ENCODE data around the gene CRYGN.
A peak's percentile ranks its signal among the peaks of the same experiment; 100 is the strongest.

Gene CRYGN, protein sequence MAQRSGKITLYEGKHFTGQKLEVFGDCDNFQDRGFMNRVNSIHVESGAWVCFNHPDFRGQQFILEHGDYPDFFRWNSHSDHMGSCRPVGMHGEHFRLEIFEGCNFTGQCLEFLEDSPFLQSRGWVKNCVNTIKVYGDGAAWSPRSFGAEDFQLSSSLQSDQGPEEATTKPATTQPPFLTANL

DNA sequence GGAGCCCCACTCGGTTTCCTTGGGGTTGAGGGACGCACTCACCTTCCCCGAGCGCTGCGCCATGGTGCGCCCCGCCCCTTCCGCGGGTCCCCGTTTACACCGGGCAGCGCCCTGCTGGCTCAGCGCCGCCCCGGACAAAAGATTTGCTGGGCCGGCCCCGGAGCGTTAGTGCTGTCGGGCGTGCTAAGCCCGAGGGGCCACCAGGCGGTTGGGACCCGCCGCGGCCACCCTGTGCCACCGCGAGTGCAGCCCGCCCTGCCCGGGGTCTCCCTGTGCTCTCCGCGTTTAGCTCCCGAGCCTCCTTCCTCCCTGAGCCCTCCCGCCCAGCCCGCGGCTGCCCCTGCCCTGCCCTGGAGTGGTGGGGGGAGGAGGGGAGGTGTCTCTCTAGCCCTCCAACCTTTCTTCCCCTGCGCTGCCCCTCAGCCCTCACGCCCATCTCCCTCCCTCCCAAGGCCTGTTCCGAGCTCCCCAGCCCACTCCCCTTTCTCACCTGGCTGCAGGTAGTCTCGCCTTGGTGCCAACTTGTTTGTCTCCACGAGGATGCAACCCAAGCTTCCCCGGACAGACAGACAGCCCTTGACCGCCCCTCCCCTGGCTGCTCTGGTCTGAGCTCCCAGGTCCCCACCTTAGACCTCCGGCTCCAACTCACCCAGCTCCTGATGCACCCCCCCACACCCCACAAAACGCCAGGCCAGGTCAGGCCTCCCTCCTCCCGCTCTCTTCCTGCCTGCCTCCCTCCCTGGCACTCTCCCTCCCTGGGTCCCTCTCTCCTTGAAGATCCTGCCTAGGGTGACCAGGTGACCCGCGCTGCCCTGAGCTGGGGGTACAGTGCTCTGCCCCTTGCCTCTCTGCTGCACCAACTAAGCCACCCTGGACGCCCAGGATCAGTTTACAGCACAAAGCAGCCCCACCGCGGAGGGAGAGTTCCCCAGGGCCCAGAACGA lies at the start of gene CRYGN:
Gene CRYGN (minus strand): TSS at position 287 of the 944 bp plus-strand sequence. CDS start 224 bp downstream, at position 63.
- no peak for ATAC-seq
- Mint-ChIP-seq H3K27ac (peak within 1 kb of the TSS; percentile 17), H3K4me3 (peak within 1 kb of the TSS; percentile 39), H3K4me1 (peaks cover 19% of the 10 kb centered on the region), H3K27me3 (peaks cover 62% of the 10 kb centered on the region), H3K36me3 (no peaks in the 10 kb centered on the region), H3K9me3 (no peaks in the 10 kb centered on the region)

DNA sequence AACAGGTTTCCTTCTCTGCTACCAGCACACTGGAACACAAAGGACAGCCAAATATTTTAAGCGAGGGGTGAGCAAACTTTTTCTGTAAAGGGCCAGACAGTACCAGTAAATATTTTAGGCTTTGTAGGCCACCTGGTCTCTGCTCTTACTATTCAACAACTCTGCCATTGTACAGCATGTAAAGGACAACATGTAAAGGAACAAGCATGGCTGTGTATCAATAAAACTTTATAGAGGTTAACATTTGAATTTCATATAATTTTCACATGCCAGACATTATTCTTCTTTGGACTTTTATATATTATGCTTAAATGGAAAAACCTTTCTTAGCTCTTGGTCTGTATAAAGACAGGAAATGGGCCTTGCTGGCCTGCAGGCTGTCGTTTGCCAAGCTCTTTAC lies 49.6 kb upstream of the CRYGN start:
- ATAC-seq = no peak
- Mint-ChIP-seq H3K4me3 (no peak overlapping the region), H3K36me3 (peaks cover 52% of the 10 kb centered on the region), H3K27me3 (no peaks in the 10 kb centered on the region), H3K4me1 (peaks cover 42% of the 10 kb centered on the region), H3K9me3 (no peaks in the 10 kb centered on the region), H3K27ac (no peak overlapping the region)

DNA sequence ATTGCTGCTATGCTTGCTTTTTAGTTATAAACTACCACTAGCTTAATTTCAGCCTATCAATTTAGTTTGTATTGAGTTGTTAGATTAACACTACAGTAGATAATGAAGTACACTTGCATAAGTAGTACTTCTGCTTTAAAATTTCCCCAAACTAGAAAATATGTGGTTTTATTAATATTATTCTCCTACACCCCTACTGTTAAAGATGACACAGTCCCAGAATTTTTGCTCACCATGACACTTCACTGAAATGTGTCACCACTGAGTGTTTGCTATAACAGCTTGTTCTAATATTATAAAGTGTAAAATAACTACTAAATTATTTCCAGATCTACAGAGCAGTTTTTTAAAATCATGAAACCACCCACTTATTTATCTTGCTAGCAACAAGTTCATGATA lies 48.2 kb upstream of the CRYGN start:
- H3K27me3 Mint-ChIP-seq = no peaks in the 10 kb centered on the region
- no peak overlapping the region for H3K4me3 Mint-ChIP-seq
- peaks cover 61% of the 10 kb centered on the region for H3K36me3 Mint-ChIP-seq
- no peak overlapping the region for H3K27ac Mint-ChIP-seq
- no peak for ATAC-seq
- peaks cover 28% of the 10 kb centered on the region for H3K4me1 Mint-ChIP-seq
- H3K9me3 Mint-ChIP-seq = no peaks in the 10 kb centered on the region

DNA sequence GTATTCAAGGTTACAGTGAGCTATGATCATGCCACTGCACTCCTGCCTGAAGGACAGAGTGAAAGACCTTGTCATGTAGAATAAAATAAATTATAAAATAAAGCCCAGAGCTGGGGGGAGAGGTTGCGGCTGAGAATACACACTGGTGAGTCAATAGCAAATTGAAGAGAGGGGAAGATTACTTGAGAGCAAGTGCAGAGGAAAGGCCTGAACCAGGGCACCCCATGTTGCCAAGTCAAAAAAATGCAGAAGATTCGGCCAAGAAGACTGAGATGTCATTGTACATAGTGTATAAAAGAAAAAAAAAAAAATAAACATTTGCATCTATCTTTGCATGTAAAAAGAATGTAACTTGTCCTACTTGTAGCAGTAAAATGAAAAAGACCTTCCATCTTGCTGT lies 47.3 kb upstream of the CRYGN start:
- Mint-ChIP-seq H3K4me3 (no peak overlapping the region), H3K27ac (no peak overlapping the region), H3K4me1 (peaks cover 32% of the 10 kb centered on the region)

DNA sequence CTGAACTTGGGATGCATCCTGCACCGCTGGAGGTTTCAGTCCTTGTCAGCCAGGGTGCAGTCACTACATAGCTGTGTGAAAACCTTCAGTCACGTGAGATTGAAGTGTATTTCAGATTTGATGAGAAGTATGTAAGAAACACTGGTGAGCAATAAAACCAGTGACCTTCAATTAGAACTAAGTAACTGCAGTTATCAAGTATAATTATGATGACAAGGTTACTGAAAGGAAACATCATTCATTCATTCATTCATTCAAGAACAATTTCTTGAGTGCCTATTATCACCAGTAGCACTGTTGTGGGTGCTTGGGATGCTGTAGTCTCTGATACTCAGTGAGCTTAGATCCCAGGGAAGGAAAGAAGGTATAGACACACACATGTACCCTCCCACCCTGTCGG lies 46.1 kb upstream of the CRYGN start:
- Mint-ChIP-seq H3K9me3 (no peaks in the 10 kb centered on the region), H3K27me3 (no peaks in the 10 kb centered on the region), H3K36me3 (peaks cover 75% of the 10 kb centered on the region), H3K4me1 (peaks cover 36% of the 10 kb centered on the region), H3K27ac (no peak overlapping the region), H3K4me3 (no peak overlapping the region)
- no peak for ATAC-seq

More for the DNA sequence above, 47.3 kb upstream of the CRYGN start:
- no peaks in the 10 kb centered on the region for H3K27me3 Mint-ChIP-seq
- ATAC-seq = no peak
- no peaks in the 10 kb centered on the region for H3K9me3 Mint-ChIP-seq
- H3K36me3 Mint-ChIP-seq = peaks cover 67% of the 10 kb centered on the region

DNA sequence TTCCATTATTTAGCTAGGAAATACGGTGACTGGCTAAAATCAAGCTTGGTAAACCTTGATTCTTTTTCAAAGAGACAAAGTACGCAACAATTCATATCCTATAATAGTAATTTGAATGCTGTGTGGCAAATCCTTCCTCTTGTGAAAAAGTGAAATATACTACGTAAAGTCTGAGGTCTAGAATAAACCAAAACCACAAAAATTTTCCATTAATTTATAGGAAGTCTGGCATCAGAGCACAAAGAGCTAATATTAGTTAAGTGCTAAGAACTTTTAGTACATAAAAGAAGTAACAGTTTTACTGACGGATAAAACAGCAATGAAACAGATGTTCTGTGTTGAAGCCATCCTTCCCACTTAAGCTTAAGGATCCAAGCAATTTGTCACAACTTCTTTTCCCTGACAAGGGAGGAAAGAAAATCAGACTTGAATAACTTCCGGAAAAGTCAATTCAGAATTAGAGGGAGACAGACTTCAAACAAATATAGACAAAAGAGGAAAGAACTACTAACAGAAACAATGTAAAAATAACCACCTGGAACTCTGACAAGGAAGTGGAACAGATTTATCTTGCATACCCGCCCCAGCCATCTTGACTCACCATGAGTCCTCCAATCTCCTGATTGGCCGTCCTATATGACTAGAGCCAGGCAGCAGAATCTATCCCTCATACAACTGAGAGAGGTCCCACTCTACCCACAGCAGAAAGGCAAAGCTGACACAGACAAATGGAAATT lies 45.2 kb upstream of the CRYGN start:
- H3K4me3 Mint-ChIP-seq = no peak overlapping the region
- ATAC-seq = no peak
- H3K9me3 Mint-ChIP-seq = no peaks in the 10 kb centered on the region
- H3K27ac Mint-ChIP-seq = peak overlapping the region; percentile 22
- H3K27me3 Mint-ChIP-seq = no peaks in the 10 kb centered on the region
- peaks cover 69% of the 10 kb centered on the region for H3K36me3 Mint-ChIP-seq
- H3K4me1 Mint-ChIP-seq = peaks cover 32% of the 10 kb centered on the region

DNA sequence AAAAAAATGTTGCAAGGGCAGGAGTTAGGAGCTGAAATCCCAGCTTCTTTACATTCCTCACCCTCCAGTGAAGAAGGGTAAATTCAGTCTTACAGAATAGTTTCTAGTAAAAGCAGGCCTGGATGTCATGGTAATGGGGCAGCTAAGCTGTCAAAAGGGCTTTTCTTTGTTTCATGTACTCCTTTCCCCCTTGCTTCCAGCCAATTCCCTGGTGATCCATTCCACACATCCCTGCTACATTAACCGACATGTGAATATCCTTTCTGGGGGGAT lies 43.7 kb upstream of the CRYGN start:
- Mint-ChIP-seq H3K4me1 (peaks cover 35% of the 10 kb centered on the region), H3K27ac (no peak overlapping the region), H3K9me3 (no peaks in the 10 kb centered on the region), H3K36me3 (peaks cover 72% of the 10 kb centered on the region), H3K4me3 (no peak overlapping the region), H3K27me3 (no peaks in the 10 kb centered on the region)
- no peak for ATAC-seq

DNA sequence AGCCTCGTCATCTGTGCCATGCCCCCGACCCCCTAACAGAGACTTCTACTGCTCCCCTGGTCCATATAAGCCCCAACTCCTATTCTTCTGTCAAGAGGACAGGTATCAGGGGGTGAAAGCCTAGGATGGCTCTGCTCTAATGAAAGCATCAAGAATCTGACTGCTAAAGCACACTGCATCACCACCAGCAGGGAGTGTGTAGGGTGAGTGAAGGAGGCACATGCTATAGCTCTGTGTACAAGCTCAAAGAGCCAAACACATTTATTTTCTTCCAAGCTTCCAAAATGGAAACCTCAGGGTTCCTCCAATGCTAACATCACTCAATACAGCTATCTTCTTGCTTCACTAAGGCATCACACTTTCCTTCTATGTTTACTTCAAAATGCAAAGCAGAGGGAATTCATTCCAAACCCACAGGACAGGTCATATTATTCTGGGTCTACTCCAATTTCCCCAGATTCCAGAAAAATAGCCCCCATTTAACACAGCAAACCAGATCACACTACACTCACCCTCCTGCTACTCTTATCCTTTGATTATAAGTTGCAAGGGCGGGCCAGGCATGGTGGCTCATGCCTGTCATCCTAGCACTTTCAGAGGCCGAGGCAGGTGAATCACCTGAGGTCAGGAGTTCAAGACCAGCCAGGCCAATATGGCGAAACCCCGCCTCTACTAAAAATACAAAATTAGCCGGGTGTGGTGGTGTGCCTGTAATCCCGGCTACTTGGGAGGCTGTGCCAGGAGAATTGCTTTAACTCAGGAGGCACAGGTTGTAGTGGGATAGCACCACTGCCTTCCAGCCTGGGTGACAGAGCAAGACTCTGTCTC lies 43.2 kb upstream of the CRYGN start:
- Mint-ChIP-seq H3K4me1 (peaks cover 35% of the 10 kb centered on the region), H3K27me3 (no peaks in the 10 kb centered on the region), H3K4me3 (no peak overlapping the region), H3K36me3 (peaks cover 71% of the 10 kb centered on the region), H3K9me3 (no peaks in the 10 kb centered on the region), H3K27ac (no peak overlapping the region)
- ATAC-seq = no peak

DNA sequence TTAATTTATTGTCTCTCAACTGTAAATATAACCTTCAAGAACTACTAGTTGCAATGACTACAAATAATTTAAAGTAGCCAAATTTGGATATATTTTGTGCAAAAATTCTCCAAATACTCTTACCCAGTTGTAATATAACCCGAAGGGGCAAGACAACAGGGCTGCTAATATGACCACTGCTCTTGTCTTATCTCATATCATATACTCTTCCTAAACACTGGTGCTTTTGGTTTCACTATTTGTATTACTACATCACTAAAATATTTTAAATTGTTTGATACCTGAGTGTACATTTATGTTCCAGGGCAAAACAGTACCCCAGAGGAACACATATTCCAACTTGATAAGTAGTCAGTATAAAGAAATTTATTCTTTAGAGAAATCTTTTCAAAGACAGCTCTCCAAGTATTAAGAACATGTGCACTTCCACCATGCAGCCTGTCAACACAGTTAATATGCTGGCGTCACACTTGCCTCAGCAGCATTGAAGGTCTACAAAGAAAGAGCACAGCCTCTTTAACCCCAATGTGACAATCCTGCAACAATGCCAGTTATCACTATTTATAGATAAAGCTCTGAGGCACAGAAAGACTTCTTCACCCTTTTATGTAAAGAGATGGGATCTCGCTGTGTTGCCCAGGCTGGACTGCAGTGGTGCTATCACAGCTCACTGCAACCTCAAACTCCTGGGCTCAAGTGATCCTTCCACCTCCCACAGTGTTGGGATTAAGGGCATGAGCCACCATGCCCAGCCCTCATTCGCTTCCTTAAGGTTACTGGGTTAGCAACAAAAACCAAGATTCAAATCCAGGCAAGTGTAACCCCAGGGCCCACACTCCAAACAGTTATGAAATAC lies 41.9 kb upstream of the CRYGN start:
- Mint-ChIP-seq H3K27me3 (no peaks in the 10 kb centered on the region), H3K4me3 (no peak overlapping the region), H3K36me3 (peaks cover 65% of the 10 kb centered on the region), H3K27ac (no peak overlapping the region), H3K4me1 (peaks cover 34% of the 10 kb centered on the region), H3K9me3 (no peaks in the 10 kb centered on the region)
- no peak for ATAC-seq

DNA sequence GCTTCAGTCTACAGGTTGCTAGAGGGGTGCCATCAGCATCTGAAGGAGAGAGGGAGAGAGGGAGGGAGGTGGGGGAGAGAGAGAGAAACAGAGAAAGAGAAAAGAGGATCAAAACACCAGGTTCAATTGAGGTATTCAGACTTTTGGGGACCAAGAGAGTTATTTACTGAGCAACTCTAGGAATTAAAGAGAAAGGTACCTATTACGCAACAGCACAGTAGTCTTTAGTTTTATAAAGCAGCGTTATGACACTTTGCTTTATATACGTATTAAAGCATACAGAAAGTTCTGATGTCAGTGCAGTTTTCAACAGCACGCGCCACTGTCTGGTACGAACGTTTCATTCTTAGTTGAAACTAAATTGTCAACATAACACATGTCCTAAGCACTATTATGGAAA lies 37.9 kb upstream of the CRYGN start:
- no peaks in the 10 kb centered on the region for H3K9me3 Mint-ChIP-seq
- H3K27ac Mint-ChIP-seq = no peak overlapping the region
- H3K4me1 Mint-ChIP-seq = peaks cover 28% of the 10 kb centered on the region
- peaks cover 52% of the 10 kb centered on the region for H3K36me3 Mint-ChIP-seq
- no peak for ATAC-seq
- H3K4me3 Mint-ChIP-seq = no peak overlapping the region
- no peaks in the 10 kb centered on the region for H3K27me3 Mint-ChIP-seq

DNA sequence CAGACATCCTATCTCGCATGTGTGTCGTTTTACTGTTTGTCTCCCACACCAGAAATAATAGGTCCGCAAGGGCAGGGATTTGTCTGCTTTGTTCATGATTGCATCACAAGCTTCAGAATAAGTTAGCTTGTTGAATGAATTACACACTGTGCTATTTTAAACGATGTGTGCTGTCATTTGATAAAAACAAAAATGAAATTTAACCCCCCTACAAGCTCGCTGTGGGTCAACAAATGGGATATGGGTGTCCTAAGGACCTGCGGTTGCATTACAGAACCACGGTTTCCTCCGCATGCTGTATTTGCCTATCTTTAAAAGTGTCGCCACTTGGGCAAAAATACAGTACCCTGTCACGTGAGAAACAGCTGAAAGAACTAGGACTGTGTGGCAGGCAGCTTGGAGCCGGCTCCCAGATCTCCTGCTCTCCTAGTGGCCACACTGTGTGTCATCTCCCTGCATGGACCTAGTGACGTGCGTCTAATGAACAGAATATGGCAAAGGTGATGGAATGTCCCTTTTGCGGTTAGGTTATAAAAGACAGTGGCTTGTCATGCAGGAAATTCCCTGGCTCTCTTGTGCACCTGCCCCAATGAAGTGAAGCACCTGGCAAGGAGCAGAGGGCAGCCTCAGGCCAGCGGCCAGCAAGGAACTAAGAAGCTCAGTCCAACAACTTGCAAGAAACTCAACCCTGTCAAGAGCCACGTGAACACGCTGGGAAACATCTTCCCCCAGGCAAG lies 32.9 kb upstream of the CRYGN start:
- peaks cover 47% of the 10 kb centered on the region for H3K4me1 Mint-ChIP-seq
- no peaks in the 10 kb centered on the region for H3K27me3 Mint-ChIP-seq
- ATAC-seq = peak; percentile 78
- no peaks in the 10 kb centered on the region for H3K9me3 Mint-ChIP-seq
- H3K27ac Mint-ChIP-seq = peak overlapping the region; percentile 79
- H3K36me3 Mint-ChIP-seq = peaks cover 61% of the 10 kb centered on the region
- peak overlapping the region; percentile 53 for H3K4me3 Mint-ChIP-seq

DNA sequence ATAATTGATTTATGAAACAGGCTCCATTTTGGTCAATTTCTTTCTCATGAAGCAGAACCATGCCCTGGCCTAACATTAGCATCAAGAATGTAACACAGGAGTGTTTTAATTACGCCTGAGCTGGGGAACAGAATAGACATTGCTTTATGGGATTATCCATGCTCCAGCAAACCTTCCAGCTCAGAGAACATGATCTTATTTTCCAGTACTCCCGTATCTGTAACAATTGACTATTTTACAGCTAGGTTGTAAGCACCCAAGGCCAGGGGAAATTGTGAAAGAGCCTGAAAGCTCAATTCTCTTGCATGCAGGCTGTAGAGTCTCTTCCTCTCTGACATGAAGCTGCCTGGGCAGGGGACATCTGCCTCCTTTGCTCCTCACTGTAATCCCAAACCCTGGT lies 30.8 kb upstream of the CRYGN start:
- no peak for ATAC-seq
- no peaks in the 10 kb centered on the region for H3K9me3 Mint-ChIP-seq
- peaks cover 70% of the 10 kb centered on the region for H3K36me3 Mint-ChIP-seq
- H3K27me3 Mint-ChIP-seq = no peaks in the 10 kb centered on the region
- H3K4me1 Mint-ChIP-seq = peaks cover 47% of the 10 kb centered on the region
- H3K27ac Mint-ChIP-seq = no peak overlapping the region
- H3K4me3 Mint-ChIP-seq = no peak overlapping the region

DNA sequence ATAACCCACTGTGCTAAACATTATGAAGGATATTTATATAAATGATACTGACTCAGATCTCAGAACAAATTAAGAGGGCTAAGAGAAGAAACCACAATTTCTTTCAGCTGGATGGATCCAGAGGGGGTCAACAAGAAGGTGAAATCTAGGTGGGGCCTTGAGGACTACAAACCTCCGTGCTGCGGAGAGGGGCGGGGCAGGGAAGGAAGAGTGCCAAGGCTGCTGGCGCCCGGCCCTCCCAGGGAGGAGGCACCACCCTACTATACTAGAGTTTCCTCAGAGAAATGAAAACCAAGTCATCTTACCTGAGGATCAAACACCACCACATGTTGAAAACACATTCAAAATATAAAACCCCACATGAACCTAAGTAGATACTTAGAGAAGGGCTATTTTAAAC lies 29.3 kb upstream of the CRYGN start:
- Mint-ChIP-seq H3K27me3 (no peaks in the 10 kb centered on the region), H3K4me1 (peaks cover 46% of the 10 kb centered on the region), H3K9me3 (no peaks in the 10 kb centered on the region), H3K27ac (no peak overlapping the region), H3K36me3 (peaks cover 84% of the 10 kb centered on the region), H3K4me3 (no peak overlapping the region)
- ATAC-seq = no peak

All from stimulated activated memory B cell treated with anti-CD40 and anti-IgM and Interleukin-4, amounts not matched to agents 10 μg/mL and 1 μg/mL and 100 μg/mL, for 72 hours (primary cell).